ENCODE results near the gene NMRK2.
"Not testable (repeated sequence)": the region's sequence is repeated elsewhere in the genome, so short reads cannot be mapped to it uniquely, and the experiment has no call there.

GRCh38 chr19:3947316-3947933 lies 14.6 kb downstream of the NMRK2 start:
- TF ChIP-seq HOMEZ (CRISPR knock-in tag; IDR thresholded peaks at IDR 0.05; ENCODE audit: low read depth); POLR2A (IDR thresholded peaks at IDR 0.05; ENCODE audit: insufficient read depth in 1 of 2, low read depth in 2 of 2, low read length in 2 of 2): not testable (repeated sequence)
